HG02970 (cell line): ENCODE measurements around the gene TCF19.

Experiments used
- ATAC-seq: cut with Tn5 transposase; IDR thresholded peaks from one replicate; pipeline ENCODE4 v1.9.1; 2021; ENCODE audit warnings: mild to moderate bottlenecking, moderate library complexity, moderate number of reproducible peaks; ENCODE audit not compliant: unreplicated experiment, low FRiP score

Gene TCF19

GRCh38 chr6:31202259-31203166, 44.1 kb downstream of the TCF19 start:
- ATAC-seq, result no peak

- ATAC-seq, result peak; percentile 62
These were observed 45.1 kb downstream of the TCF19 start for GRCh38 chr6:31203345-31203979.

GRCh38 chr6:31204751-31205145, 46.4 kb downstream of the TCF19 start:
- no peak for ATAC-seq

GRCh38 chr6:31205638-31206037, 47.2 kb downstream of the TCF19 start:
- ATAC-seq, result no peak

DNA sequence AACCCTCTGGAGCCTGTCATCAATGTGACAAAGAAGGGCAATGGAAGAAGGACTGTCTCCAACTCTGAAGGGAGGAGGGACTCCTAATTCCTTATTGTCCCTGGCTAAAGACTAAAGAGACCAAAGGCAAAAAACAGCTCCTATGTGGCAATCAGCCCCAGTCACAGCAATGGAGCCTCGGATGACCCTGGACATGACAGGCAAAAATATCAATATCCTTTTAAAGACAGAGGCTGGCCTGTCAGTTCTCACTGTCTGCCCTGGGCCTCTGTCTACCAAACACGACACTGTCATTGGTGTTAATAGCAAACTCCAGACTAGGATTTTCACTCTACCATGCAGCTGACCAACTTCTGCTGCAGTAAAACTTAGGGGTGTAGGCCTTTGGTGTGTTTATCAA, 50.1 kb downstream of the TCF19 start:
- ATAC-seq, result no peak

DNA sequence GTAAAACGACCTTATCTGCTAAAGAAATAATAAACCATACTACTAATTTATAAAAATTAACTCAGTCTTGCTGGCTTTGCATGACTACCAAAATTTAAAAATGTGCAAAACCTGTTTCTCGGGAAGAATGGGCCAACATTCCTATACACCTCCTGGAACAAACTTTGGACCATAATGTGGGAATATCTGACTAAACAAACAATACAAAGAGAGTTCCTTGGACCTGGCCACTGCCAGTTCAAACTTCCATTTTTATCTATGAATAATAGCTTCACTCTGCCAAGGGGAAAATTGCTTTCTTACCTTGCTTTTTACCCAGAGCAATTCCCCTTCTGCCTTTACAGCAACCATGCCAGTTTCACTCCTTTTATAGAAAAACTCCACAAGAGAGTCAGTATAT, 50.7 kb downstream of the TCF19 start:
- ATAC-seq, result no peak

DNA sequence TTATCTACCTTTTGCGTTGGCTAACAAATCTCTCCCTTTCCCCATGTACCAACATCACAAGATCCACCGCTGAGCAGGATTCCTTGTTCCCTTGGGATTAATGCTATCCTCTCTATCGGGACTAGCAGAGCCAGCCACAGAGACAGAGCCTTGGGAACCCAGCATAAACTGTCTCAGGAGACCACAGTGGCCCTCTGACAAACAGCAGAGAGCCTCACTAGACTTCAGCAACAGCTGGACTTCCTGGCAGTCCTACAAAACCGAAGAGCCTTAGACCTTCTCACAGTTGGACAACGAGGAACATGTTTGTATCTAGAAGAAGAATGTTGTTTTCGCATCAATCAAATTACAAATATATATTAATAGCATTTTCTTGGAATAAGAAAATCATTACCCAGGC, 51.7 kb downstream of the TCF19 start:
- ATAC-seq, result no peak

- ATAC-seq, result no peak
These were observed 52.5 kb downstream of the TCF19 start for GRCh38 chr6:31210741-31211532.
